ENCODE measurements around the gene CEACAM5.
"Not testable (repeated sequence)": the region's sequence is repeated elsewhere in the genome, so short reads cannot be mapped to it uniquely, and the experiment has no call there.

CEACAM5 gene

DNA sequence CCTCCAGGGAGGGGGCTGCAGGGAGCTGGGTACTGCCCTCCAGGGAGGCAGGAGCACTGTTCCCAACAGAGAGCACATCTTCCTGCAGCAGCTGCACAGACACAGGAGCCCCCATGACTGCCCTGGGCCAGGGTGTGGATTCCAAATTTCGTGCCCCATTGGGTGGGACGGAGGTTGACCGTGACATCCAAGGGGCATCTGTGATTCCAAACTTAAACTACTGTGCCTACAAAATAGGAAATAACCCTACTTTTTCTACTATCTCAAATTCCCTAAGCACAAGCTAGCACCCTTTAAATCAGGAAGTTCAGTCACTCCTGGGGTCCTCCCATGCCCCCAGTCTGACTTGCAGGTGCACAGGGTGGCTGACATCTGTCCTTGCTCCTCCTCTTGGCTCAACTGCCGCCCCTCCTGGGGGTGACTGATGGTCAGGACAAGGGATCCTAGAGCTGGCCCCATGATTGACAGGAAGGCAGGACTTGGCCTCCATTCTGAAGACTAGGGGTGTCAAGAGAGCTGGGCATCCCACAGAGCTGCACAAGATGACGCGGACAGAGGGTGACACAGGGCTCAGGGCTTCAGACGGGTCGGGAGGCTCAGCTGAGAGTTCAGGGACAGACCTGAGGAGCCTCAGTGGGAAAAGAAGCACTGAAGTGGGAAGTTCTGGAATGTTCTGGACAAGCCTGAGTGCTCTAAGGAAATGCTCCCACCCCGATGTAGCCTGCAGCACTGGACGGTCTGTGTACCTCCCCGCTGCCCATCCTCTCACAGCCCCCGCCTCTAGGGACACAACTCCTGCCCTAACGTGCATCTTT, 7.8 kb upstream of the CEACAM5 start:
- no peak for DNase-seq (ENCODE audit: low read depth)

DNA sequence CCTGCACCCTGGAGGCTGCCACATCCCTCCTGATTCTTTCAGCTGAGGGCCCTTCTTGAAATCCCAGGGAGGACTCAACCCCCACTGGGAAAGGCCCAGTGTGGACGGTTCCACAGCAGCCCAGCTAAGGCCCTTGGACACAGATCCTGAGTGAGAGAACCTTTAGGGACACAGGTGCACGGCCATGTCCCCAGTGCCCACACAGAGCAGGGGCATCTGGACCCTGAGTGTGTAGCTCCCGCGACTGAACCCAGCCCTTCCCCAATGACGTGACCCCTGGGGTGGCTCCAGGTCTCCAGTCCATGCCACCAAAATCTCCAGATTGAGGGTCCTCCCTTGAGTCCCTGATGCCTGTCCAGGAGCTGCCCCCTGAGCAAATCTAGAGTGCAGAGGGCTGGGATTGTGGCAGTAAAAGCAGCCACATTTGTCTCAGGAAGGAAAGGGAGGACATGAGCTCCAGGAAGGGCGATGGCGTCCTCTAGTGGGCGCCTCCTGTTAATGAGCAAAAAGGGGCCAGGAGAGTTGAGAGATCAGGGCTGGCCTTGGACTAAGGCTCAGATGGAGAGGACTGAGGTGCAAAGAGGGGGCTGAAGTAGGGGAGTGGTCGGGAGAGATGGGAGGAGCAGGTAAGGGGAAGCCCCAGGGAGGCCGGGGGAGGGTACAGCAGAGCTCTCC, 6.9 kb upstream of the CEACAM5 start:
- no peak for DNase-seq (ENCODE audit: low read depth)

DNA sequence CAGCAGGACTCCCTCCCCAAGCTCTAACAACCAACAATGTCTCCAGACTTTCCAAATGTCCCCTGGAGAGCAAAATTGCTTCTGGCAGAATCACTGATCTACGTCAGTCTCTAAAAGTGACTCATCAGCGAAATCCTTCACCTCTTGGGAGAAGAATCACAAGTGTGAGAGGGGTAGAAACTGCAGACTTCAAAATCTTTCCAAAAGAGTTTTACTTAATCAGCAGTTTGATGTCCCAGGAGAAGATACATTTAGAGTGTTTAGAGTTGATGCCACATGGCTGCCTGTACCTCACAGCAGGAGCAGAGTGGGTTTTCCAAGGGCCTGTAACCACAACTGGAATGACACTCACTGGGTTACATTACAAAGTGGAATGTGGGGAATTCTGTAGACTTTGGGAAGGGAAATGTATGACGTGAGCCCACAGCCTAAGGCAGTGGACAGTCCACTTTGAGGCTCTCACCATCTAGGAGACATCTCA, 6.2 kb upstream of the CEACAM5 start:
- DNase-seq (ENCODE audit: low read depth) = peak; percentile 10

DNA sequence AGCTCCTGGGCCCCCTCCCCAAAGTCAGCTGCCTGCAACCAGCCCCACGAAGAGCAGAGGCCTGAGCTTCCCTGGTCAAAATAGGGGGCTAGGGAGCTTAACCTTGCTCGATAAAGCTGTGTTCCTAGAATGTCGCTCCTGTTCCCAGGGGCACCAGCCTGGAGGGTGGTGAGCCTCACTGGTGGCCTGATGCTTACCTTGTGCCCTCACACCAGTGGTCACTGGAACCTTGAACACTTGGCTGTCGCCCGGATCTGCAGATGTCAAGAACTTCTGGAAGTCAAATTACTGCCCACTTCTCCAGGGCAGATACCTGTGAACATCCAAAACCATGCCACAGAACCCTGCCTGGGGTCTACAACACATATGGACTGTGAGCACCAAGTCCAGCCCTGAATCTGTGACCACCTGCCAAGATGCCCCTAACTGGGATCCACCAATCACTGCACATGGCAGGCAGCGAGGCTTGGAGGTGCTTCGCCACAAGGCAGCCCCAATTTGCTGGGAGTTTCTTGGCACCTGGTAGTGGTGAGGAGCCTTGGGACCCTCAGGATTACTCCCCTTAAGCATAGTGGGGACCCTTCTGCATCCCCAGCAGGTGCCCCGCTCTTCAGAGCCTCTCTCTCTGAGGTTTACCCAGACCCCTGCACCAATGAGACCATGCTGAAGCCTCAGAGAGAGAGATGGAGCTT, 4.7 kb upstream of the CEACAM5 start:
- no peak for DNase-seq (ENCODE audit: low read depth)

DNA sequence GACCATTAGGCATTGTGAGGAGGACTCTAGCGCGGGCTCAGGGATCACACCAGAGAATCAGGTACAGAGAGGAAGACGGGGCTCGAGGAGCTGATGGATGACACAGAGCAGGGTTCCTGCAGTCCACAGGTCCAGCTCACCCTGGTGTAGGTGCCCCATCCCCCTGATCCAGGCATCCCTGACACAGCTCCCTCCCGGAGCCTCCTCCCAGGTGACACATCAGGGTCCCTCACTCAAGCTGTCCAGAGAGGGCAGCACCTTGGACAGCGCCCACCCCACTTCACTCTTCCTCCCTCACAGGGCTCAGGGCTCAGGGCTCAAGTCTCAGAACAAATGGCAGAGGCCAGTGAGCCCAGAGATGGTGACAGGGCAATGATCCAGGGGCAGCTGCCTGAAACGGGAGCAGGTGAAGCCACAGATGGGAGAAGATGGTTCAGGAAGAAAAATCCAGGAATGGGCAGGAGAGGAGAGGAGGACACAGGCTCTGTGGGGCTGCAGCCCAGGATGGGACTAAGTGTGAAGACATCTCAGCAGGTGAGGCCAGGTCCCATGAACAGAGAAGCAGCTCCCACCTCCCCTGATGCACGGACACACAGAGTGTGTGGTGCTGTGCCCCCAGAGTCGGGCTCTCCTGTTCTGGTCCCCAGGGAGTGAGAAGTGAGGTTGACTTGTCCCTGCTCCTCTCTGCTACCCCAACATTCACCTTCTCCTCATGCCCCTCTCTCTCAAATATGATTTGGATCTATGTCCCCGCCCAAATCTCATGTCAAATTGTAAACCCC, 2.8 kb upstream of the CEACAM5 start:
- DNase-seq (ENCODE audit: low read depth) = no peak

DNA sequence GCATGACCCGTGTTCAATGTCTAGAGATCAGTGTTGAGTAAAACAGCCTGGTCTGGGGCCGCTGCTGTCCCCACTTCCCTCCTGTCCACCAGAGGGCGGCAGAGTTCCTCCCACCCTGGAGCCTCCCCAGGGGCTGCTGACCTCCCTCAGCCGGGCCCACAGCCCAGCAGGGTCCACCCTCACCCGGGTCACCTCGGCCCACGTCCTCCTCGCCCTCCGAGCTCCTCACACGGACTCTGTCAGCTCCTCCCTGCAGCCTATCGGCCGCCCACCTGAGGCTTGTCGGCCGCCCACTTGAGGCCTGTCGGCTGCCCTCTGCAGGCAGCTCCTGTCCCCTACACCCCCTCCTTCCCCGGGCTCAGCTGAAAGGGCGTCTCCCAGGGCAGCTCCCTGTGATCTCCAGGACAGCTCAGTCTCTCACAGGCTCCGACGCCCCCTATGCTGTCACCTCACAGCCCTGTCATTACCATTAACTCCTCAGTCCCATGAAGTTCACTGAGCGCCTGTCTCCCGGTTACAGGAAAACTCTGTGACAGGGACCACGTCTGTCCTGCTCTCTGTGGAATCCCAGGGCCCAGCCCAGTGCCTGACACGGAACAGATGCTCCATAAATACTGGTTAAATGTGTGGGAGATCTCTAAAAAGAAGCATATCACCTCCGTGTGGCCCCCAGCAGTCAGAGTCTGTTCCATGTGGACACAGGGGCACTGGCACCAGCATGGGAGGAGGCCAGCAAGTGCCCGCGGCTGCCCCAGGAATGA, 1.5 kb upstream of the CEACAM5 start:
- DNase-seq (ENCODE audit: low read depth) = no peak

DNA sequence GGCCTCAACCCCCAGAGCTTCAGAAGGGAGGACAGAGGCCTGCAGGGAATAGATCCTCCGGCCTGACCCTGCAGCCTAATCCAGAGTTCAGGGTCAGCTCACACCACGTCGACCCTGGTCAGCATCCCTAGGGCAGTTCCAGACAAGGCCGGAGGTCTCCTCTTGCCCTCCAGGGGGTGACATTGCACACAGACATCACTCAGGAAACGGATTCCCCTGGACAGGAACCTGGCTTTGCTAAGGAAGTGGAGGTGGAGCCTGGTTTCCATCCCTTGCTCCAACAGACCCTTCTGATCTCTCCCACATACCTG, 969 bp upstream of the CEACAM5 start:
- no peak for DNase-seq (ENCODE audit: low read depth)

DNA sequence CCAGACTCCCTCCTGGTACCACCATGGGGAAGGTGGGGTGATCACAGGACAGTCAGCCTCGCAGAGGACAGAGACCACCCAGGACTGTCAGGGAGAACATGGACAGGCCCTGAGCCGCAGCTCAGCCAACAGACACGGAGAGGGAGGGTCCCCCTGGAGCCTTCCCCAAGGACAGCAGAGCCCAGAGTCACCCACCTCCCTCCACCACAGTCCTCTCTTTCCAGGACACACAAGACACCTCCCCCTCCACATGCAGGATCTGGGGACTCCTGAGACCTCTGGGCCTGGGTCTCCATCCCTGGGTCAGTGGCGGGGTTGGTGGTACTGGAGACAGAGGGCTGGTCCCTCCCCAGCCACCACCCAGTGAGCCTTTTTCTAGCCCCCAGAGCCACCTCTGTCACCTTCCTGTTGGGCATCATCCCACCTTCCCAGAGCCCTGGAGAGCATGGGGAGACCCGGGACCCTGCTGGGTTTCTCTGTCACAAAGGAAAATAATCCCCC, 505 bp upstream of the CEACAM5 start:
- no peak for DNase-seq (ENCODE audit: low read depth)

DNA sequence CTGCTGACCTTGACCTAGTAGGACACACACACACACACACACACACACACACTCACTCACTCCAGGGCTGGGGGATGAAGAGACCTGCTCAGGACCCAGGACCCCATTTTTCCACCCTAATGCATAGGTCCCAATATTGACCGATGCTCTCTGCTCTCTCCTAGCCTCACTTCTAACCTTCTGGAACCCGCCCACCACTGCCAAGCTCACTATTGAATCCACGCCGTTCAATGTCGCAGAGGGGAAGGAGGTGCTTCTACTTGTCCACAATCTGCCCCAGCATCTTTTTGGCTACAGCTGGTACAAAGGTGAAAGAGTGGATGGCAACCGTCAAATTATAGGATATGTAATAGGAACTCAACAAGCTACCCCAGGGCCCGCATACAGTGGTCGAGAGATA, 1.1 kb downstream of the CEACAM5 start:
- not testable (repeated sequence) for DNase-seq (ENCODE audit: low read depth)

DNA sequence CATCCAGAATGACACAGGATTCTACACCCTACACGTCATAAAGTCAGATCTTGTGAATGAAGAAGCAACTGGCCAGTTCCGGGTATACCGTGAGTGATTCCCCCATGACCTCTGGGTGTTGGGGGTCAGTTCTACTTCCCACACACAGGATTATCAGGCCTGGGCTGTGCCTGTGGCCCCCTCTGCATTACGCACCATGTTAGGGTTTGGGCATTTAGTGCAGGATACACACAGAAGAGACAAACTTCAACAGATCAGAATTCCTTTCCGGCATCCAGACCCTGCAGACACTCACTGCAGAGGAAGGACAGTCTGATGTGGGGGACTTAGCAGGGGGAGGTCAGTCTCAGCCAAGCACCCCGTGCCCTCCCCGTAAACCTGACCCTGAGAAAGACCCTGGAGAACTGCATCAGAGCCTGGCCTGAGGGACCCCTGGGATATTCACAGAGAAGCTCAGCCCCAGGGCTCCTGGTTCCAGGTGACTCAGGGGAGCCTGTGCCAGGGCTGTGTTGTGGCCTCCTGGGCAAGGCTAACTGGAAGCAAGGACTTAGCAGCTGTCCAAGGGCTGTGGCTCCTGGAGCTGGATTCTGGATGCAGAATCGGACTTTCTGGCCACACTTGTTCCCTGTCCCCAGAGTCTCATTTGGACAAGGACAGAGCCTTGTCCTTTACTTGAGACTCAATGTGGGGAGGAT, 1.7 kb downstream of the CEACAM5 start:
- no peak for DNase-seq (ENCODE audit: low read depth)

DNA sequence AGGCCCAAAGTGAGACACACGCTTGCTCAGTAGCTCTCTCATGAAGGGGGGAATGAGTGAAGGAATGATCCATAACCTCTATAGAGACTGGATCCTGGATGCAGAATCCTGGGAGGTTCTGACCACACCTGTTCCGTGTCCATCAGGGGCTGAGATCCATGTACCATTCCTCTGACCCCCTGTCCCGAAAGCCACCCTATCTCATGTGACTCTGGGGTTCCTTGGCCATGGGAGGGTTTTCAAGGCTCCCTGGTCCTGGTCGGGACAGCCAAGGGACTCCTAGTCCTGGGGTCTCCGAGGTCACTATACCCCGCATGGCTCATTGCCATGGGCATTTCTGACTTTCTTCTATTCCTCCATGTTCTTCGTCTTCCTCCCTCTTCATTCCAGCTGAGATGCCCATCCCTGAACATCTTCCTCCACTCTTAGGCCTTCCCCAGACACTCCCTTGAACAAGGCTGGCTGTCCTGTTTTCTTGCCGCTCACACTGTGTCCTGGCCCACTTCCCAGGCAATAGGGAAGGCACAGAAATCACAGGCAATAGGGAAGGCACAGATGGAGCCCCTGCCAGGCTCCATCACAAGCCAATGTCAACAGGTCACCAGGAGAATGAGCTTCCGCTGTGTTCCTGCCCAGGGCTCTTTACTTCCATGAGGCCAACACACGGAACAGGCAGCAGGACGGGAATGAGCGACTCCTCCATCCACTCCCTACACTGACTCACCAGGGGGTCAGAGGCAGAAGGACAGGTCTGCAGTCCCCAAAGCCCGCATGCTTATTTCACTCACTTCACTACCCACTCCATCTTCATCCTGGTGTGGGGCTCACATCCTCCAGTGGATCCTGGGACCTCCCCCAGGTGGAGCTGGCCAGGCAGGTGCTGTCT, 3.2 kb downstream of the CEACAM5 start:
- DNase-seq (ENCODE audit: low read depth) = no peak

DNA sequence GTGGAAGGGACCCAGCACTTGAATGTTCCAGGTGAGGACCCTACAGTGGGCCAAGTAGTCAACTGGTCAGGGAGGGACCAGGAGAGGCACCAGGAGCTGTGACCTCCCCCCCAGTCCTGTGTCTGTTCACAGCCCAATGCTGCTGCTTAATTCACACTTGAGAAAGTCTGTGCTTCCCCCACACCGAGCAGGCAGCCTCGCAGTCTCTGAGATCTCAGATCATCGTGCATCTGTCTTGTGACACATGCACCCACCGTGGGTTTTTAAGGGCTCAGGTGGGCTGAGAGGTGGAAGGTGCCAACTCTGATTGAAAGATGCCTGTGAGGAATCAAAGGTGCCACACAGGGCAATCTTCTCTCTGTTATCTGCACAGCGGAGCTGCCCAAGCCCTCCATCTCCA, 6.2 kb downstream of the CEACAM5 start:
- no peak for DNase-seq (ENCODE audit: low read depth)

DNA sequence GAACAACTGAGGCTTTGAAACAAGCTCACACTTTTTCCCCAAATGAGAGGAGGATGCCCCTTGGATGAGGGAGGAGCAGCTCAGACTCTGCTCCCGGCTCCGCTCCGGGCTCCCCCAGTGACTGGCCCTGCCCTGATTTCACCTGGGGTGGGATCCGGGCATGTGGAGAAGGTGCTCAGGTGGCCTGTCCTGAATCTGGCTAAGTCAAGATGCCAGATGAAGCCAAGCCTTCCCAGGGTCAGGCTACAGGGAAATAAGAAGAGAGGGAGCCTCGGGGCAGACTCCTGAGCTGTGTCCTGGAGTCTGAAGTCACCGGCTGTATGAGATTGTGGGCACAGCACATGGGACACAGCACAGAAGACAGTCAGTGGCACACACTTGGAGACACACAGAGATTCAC, 10.3 kb downstream of the CEACAM5 start:
- no peak for DNase-seq (ENCODE audit: low read depth)

DNA sequence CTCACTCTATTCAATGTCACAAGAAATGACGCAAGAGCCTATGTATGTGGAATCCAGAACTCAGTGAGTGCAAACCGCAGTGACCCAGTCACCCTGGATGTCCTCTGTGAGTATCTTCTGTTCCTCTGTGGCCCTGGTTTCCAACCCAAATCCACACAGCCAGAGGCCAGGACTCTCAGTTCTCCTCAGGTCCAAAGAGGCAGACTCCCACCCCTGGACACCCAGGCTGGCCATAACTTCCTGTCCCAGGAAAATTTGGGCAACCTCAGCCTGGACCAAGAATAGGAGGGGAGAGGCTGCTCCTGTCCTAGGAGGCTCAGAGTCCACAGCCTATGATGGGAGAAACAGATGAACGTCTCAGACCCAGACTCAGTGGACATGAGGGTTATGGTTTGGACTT, 11.7 kb downstream of the CEACAM5 start:
- no peak for DNase-seq (ENCODE audit: low read depth)

DNA sequence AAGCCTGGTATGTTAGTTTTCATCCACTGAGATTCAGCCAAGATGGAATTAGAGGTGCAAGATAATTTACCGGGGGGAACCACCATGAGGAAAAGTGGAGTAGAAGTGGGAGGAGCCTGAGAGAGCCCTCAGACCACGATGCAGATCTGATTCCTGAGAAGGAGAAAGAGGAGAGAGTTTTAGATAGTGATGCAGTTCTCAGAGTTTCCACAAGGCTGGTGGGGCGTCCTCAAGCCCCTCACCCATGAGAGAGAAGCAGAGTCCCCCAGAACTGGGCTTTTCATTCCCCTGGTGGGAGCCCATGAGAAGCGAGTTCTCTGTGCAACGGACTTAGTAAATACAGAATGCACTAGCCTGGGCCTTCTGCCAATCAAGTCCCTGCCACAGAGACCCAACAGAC, 18.1 kb downstream of the CEACAM5 start:
- no peak for DNase-seq (ENCODE audit: low read depth)

DNA sequence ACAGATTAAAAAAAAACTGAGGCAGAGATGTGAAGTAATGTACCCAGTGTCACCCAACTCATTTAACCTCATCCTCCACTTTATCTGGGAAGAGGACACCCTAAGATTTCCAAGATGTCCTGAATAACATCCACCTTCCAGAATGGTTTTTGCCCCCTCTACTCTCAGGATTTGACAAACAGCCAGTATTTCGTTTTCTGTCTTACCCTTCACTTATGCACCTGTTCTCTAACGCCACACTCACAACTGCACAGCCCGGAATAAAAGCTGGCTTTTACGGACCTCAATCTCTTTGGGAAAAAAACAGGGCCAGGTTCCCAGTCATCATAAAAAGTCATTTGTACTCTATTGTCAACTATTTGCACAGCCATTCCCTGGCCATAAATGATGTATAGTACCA, 25.7 kb downstream of the CEACAM5 start:
- DNase-seq (ENCODE audit: low read depth) = no peak

DNA sequence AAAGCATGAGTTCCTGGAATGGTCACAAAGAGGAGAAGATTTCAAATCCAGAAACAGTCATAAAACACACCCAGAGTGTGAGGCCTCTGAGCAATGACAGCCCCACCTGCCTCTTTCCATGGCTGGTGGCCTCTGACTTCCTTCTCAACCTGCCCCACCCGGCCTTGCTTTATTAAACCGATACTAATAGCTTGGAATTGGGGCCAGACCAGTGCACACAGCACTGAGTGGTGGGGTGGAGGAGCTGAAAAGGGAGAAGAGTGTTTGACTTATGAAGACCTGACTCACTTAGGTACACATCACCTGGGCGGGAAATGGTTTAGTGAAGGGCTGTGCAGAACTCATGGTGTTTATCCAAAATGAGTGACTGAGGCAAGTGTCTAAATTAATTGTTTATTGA, 26.2 kb downstream of the CEACAM5 start:
- DNase-seq (ENCODE audit: low read depth) = no peak

DNA sequence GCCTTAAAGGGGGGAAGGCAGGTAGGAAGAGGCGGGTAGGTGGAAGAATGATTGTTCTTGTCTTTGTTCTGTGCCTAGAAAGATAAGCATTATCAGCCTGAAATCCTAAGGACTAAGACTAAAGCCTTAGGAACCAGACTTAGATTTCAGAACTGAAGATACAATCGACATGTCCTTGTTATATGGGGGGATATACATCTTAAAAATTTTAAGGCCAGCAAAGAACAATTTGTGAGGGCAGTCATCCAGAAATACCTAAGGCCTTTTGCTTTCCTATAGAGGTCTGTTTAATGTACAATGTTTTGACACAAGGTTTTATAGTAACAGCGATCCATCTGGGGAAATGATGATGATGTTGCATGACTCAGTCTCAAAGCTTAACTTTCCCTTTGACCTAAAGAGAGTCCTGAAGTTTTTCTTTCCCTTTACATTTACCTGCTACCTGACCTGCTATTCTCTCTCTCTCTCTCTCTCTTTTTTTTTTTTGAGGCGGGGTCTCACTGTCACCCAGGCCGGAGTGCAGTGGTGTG, 26.7 kb downstream of the CEACAM5 start:
- DNase-seq (ENCODE audit: low read depth) = no peak

DNA sequence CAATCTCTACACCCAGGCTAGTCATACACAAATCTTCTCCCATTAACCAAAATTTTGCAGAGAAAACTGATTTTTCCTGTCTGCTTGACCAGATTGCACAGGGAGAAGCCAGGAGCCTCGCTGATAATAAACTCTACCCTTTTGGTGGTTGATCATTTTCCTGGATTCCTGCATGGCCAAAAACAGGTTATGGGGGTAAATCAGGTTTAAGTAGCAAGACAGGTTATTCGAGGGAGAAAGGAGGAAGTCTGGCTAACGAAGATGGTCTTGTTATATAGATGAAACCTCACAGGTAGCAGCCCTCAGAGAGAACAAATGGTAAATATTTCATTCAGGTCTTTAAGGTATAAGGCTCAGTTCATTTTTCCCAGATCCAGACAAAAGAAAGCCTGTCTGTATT, 30.9 kb downstream of the CEACAM5 start:
- no peak for DNase-seq (ENCODE audit: low read depth)

All from fibroblast of gingiva (primary cell).